ENCODE results near the gene OR5AU1.
"Not testable (repeated sequence)": the region's sequence is repeated elsewhere in the genome, so short reads cannot be mapped to it uniquely, and the experiment has no call there.

OR5AU1 gene

DNA sequence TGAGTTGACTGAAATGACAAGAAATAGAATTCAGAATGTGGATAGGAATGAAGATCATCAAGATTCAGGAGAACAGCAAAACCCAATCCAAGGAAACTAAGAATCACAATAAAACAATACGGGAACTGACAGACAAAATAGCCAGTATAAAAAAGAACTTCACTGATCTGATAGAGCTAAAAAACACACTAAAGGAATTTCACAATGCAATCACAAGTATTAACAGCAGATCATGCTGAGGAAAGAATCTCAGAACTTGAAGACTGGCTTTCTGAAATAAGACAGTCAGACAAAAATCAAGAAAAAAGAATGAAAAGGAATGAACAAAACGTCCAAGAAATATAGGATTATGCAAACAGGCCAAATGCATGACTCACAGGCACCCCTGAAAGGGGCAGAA is 15.3 kb upstream of the OR5AU1 start:
- no peak for DNase-seq (ENCODE audit: low spot score)

DNA sequence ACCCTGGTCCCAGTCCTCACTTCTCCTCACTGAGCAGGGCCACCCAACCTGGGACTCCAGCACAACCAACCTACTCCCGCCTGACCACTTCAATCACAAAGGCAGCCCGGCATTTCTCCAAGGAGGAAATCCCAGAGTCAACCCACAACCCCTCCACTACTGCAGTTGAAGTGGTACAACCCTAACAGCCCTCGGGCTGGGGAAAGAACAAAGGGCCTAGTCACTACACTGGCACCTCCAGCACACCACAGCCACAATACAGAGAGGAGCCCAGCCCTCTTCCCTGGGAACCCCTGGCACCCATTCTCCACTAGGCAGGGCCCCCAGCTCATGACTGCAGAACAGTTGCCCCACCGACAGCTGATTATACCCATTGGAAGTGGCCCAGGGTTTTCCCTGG is 13.7 kb upstream of the OR5AU1 start:
- no peak for DNase-seq (ENCODE audit: low spot score)

DNA sequence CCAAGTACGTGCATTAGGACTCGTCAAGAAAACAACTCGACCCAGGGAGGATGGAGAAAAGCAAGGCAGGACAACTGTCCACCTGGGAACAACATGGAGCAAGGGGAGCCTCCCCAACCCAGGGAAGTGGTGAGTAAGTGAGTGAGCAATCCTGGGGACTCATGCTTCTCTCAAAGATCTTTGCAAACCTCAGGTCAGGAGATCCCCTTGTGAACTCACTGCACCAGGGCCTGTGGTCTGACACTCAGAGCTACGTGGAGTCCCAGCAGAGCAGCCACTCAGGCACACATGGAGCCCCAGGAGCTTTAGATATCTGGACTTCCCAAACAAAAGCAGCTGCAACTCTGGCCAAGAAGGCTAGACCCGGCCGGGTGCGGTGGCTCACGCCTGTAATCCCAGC is 12.2 kb upstream of the OR5AU1 start:
- DNase-seq (ENCODE audit: low spot score), result no peak

DNA sequence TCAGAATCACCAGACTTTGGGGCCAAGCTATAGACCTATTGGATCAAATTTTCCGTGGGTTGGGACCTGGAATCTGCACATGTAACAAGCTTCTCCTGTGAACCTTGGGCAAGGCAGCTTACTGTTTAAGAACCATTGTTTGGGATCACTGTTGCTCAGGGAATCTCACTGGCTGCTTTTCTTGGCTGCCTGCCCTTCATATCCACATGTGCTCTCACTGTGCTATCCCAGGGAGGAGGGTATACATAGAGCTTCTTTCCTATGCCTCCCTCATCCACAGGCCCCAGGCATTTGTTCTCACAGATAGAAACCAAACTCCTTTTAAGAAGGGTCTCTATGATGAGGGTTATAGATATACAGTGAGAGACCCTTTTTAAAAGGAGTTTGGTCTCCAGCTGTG is 9.8 kb upstream of the OR5AU1 start:
- DNase-seq (ENCODE audit: low spot score), result not testable (repeated sequence)

DNA sequence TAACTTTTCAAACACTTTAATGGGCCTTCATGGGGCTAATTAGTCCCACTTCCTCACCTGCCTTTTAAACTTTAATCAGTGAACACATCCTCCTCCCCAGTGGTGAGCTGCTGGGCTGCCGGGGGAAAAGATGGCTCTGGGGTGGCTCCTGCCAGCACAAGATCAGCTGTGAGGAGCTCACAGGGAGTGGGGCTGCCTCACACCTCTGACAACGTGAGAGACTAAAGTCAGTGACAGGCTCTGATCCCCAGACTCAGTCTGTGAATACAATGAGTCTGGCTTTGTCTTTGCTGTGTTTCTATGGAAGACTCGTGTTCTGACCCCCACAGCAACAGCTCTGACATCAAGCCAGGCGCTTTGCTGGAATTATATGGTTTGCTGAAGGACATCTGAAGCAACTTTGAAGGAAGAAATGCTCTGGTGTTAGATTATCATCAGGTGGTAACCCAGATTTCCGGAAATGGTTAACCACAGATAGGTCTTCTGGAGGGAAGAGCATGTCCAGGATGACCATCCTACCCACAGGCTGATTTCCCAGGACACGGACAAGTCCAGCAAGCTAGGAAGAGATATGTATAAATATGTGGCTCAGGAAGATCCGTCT is 9.2 kb upstream of the OR5AU1 start:
- DNase-seq (ENCODE audit: low spot score), result not testable (repeated sequence)

DNA sequence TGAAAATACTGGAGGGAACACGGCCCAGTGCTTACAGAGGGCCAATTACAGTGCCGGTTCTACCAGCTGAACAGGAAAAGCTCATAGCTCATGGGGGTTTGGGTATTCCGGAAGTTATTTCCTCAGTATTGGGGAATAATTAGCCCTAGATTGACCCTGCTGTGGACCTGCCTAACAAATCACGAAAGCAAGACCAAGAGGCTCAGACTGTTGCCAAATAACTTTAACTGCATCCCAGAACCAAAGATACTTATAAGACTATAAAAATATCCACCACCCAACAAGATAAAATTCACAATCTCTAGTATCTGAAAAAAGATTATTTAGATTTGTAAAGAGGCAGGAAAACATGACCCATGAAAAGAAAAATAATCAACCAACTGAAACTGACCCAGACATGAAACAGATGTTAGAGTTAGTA is 8.0 kb upstream of the OR5AU1 start:
- DNase-seq (ENCODE audit: low spot score), result no peak

DNA sequence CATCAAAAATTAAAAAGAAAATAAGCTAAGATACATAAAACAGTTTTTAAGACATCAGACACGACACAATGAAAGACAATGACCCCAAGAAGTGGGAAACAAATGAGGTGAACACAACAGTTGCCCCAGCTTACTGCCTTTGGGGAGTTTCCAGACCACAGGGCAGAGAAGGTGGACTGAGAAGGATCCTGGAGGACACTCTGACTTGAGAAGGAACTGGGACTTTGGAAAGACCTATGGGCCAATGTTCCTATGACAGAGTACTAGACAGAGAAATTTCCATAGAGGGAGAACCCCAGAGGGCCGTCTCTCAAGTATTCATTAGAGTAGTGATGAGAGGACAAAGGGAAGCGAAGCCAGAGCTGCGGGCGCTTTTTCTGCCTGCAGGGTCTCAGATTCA is 6.2 kb upstream of the OR5AU1 start:
- no peak for DNase-seq (ENCODE audit: low spot score)

DNA sequence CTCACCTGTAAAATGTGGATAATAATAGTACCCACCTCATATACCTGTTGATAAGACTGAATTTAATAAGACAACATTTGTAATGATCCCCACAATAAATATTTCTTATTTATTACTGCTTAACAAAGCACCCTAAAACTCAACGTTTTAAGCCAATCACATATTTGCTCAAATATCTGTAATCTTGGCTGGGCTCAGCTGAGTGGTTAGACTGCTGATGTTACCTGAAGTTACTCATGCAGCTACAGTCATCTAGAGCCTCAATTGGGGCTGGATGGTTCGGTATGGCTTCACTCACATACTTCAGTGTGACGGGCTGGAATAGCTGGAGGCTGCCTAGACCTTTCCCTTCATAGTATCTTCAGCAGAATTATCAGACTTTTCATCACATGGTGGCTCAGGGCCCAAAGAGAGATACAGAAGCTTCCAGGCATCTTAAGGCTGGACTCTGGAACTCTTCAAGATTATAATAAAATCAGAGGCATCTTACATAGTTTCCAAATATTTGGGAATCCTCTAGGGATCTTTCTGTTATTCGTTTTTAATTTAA is 4.3 kb upstream of the OR5AU1 start:
- no peak for DNase-seq (ENCODE audit: low spot score)

DNA sequence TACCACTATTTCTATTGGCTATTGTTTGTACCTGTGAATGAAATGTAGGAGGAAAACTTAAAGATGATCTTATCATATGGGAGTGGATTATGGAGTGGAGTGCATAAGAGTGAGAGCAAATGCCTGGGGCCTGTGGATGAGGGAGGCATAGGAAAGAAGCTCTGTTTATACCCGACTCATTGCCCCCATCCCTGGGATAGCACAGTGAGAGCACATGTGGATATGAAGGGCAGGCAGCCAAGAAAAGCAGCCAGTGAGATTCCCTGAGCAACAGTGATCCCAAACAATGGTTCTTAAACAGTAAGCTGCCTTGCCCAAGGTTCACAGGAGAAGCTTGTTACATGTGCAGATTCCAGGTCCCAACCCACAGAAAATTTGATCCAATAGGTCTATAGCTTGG is 2.3 kb upstream of the OR5AU1 start:
- DNase-seq (ENCODE audit: low spot score), result not testable (repeated sequence)

DNA sequence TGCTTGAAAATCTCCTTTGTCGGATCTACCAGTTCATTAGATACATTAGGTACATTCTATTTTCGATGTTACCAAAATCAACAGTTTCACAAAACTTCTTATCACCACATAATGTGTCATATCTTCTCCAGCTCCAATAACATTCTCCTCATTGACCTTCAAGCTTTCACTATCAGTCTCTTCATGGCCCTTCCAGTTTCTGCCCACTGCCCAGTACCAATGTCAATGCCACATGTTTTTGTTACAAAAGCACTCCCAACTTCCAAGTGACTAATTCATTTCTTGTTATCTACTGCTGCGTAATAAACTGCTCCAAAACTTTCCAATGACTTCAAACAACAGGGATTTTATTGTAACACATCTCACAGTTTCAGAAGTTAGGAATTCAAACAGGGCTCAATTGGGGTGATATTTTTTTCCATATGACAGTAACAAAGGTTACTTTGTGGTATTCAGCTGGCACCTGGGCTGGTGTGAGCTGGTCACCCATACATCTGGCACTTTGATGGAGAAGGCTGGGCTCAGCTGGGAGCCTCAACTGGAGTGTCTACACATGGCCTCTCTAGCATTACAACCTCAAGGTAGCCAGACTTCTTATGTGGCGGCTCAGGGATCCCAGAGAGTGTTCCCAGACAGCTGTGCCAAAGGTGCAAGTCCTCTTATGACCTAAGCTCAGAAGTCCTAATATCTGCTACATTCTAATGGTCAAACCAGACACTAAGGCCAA is 6.1 kb downstream of the OR5AU1 start:
- no peak for DNase-seq (ENCODE audit: low spot score)

DNA sequence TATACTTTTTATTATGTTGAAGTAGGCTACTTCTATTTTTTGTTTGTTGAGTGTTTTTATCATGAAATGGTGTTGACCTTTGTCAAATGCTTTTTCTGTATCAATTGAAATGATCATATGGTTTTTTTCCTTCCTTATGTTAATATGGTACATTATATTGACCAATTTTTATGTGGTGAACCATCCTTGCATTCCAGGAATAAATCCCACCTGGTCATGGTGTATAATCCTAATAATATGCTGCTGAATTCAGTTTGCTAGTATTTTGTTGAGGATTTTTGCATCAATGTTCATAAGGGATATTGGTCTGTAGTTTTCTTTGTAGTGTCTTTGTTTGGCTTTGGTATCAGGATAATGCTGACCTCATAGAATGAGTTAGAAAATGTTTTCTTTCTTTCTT is 10.4 kb downstream of the OR5AU1 start:
- DNase-seq (ENCODE audit: low spot score), result no peak

DNA sequence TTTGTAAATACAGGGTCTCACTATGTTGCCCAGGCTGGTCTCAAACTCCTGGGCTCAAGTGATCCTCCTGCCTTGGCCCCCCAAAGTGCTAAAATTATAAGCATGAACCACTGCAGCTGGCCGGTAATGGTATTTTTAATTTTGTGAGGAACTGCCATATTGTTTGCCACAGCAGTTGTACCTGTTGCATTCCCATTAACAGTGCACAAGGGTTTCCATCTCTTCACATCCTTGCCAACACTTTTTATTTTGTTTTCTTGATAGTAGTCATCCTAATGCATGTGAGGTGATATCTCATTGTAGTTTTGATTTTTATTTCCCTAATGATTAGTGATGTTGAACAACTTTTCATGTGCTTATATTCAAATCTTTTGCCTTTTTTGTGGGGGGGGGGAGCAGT is 13.5 kb downstream of the OR5AU1 start:
- no peak for DNase-seq (ENCODE audit: low spot score)

DNA sequence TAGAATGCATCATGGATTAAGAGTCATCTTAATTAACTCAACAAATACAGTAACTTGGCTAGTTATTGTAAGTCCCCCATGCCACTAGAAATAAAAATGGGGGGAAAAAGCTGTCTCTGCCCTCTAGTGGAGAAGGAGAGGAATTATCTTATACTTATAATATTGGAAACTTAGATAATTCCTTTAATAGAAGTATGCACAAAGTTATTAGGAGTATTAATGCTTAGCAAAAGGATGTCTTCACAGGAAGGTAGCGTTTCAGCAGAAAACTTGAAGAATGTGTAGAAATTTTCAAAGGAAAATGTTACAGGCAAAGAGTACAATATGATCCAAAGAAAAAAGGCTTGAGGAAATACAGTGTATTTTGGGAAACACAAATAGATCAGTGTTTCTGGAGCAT is 19.8 kb downstream of the OR5AU1 start:
- DNase-seq (ENCODE audit: low spot score), result peak; percentile 24

DNA sequence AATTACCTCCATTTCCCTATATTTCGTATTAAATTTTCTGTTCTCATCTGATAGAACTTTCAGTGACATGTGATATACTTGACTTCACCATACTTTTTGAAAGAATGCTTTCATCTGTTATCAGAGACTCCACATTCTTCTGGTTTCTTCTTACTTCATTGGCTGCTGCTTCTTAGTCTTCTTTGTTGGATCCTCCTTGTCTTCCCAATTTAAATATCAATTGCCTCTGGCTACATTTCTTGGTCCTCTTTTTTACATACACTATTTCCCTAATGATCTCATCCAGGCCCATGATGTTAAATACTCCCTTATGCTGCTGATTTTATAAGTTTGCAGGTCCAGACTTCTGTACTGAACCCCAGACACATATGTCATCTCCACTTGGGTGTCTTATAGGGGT is 22.0 kb downstream of the OR5AU1 start:
- no peak for DNase-seq (ENCODE audit: low spot score)

DNA sequence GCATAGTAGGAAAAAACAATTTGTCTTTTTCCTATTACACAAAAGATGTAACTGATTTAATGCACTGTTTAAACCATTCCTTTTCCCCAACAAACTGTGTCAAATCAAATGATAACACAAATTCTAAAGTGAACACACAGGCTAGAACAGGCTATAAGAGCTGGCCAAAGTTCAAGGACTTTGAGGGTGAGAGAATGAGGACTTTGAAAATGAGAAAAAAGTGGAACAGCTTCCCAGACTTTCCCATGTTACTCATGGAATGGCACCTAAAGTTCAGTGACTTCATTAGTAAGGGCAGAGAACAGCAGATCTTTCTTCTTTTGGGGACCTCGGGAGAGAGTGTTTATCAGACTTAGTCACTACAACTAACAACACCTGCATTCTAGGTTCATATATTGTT is 32.4 kb downstream of the OR5AU1 start:
- no peak for DNase-seq (ENCODE audit: low spot score)

DNA sequence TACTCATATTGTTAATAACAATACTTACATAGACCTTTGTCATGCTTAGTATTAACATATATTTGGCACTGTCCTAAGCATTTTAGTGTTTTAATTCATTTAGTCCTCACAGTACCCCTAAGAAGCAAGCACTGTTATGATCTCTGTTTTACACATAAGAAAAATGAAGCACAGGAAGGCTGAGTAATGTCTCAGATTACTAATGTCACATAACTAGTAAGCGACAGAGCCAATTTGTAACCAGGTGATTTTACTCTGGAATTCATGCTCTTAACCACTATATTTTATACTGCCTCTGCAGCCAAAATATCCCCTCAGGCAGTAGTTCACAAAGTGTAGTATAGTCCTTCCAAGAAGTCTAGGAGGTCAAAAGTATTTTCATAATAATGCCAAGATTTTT is 34.7 kb downstream of the OR5AU1 start:
- no peak for DNase-seq (ENCODE audit: low spot score)

DNA sequence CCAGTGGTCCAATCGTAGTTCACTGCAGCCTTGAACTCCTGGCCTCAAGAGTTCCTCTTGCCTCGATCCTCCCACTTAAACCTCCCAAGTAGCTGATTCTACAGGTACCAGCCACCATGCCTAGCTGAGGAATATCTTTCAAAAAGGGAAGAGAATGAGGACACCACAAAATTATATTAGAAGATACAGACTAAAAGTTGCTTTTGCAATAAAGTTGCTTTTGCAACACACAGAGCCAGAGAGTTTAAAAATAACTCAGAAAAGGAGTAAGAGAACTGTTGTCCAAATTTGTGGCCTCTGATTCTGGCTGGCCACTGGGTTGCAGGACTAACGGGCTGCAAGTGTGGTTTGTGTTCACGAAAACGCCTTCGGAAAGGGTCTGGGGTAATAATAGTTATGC is 35.2 kb downstream of the OR5AU1 start:
- DNase-seq (ENCODE audit: low spot score), result no peak

DNA sequence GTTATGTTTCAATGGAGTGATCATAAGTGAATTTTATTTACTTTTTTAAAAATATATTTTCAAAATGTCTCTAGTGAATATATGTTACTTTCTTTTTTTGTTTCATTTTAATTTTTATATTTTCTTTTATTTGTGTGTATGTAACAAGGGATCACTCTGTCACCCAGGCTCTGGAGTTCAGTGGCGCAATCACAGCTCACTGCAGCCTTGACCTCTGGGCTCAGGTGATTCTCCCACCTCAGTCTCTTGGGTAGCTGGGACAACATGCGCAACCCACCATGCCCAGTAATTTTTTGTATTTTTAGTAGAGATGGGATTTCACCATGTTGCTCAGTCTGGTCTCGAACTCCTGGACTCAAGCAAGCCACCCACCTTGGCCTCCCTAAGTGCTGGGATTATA is 36.9 kb downstream of the OR5AU1 start:
- no peak for DNase-seq (ENCODE audit: low spot score)

DNA sequence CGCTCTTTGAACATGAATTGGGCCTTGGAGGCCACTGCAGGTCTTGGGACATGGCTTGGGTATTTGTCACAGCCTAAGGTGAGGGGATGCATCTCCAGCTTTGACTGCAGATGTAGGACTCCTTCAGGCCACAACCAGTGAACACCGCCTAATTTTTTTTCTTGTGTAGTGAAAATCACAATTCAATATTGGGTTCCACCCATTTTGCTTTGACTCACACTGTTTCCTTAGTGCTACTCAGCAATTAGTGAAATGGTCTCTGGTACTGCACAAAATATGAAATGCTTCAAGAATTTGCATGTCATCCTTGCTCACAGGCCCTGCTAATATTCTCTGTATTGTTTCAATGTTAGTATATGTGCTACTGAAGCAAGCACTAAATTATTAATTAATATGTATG is 42.5 kb downstream of the OR5AU1 start:
- DNase-seq (ENCODE audit: low spot score), result no peak

DNA sequence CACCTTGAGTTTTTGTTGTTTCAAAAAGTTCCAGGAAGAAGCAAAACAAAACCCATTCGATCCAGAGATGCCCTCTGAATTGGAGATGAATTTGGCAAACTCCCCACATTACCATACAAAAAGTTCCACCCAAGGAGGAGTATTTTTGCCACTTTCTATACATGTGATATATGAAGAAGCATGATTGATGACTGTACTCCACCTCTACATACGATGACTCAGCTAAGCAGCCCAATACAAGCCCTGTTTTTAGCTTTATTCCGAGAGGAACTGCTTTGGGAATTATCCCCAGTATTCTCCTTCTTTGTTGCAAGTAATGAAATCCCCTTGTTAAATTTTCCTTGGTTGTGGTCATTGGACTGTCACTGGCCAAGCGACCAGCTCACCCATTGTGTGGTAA is 43.6 kb downstream of the OR5AU1 start:
- DNase-seq (ENCODE audit: low spot score), result no peak

DNA sequence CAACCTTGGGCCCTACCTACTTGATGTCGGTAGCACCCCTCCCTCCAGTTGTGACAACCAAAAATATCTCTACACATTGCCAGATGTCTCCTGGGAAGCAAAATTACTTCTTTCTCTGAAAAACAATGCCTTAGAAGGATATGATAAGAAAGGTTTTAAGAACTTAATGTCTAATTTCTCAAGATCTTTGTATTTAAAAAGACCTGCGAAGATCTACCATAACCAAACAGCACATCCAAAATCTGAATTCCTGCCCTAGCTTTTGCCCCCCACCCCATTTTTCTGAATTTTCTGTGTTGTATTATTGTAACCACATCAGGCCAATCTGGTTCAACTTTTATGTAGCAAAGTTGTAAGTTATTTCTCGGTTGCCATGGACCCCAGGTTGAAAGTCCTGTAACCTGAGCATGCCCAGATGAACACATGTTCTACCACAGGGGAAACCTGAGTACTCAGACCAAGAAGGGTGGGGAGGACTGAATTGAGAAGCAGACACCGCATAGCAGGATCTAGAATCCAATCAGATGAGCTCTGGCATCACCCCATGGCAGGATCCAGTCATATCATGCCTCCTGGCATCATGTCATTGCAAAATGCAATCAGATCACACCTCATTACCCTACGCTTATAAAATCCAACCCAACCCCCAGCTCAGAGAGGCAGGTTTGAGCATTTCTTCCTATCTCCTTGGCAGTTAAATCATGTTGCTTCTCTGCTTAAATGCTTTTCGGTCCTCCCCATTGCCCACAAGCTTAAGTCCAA is 46.3 kb downstream of the OR5AU1 start:
- no peak for DNase-seq (ENCODE audit: low spot score)

DNA sequence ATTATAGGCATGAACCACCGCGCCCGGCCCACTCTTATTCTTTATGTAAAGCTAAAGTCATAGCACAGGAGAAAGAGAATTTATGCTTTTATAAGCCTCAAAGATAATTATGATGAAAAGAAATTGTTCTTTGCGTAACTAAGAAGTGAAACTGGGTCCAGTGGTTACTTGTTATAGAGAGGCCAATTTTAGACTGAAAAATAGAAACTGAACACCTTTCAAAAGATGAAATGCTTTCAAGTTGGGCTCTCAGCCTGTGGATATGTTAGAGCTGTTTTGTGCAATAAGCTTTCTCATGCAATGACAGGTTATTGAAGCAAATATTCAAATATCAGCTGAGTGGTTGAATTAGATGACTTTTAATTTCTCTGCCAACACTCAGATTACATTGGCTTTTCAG is 47.1 kb downstream of the OR5AU1 start:
- no peak for DNase-seq (ENCODE audit: low spot score)

DNA sequence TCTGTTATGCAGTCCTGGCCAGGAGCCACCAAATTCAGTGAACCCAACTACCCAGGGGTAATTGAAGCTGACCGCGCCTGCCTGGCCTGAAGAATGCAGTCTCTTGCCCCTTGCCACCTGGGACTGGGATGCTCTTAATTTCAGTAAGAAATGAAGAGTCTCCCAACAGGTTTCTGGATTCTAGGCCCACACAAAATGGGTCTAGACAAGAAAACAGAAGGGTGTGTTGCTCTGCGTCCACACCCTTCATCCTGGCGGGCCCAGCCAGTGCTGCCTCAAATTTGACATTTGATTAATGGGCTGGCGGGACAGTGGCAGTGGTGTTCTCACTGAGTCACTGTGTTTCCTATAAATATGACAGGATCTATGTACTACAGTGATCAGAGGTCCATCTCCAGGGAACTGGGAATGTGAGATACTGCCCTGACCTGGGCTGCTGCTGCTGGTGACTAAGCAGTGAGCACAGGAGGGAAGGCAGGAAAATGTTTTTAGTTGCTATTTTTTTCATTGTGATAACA is 48.5 kb downstream of the OR5AU1 start:
- no peak for DNase-seq (ENCODE audit: low spot score)

All from CD4-positive, alpha-beta T cell treated with Interleukin-15 for 4 hours (primary cell).